ENCODE data around the gene AMPH.

The AMPH gene

GRCh38 chr7:38424750-38425463 is 206.3 kb downstream of the AMPH start:
- TF ChIP-seq, protein P1, sequence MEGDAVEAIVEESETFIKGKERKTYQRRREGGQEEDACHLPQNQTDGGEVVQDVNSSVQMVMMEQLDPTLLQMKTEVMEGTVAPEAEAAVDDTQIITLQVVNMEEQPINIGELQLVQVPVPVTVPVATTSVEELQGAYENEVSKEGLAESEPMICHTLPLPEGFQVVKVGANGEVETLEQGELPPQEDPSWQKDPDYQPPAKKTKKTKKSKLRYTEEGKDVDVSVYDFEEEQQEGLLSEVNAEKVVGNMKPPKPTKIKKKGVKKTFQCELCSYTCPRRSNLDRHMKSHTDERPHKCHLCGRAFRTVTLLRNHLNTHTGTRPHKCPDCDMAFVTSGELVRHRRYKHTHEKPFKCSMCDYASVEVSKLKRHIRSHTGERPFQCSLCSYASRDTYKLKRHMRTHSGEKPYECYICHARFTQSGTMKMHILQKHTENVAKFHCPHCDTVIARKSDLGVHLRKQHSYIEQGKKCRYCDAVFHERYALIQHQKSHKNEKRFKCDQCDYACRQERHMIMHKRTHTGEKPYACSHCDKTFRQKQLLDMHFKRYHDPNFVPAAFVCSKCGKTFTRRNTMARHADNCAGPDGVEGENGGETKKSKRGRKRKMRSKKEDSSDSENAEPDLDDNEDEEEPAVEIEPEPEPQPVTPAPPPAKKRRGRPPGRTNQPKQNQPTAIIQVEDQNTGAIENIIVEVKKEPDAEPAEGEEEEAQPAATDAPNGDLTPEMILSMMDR (conservative IDR thresholded peaks at IDR 0.05; ENCODE audit: low read depth, low read length) = peak; percentile 22; the same call in 1 of the 2 replicates
- no peak overlapping the region for H3K9ac ChIP-seq
- H3K27ac ChIP-seq = no peak overlapping the region
- no peaks in the 10 kb centered on the region for H3K79me2 ChIP-seq (ENCODE audit: insufficient read depth, low read depth)
- H3K27me3 ChIP-seq (ENCODE audit: insufficient read depth, low read depth) = no peaks in the 10 kb centered on the region
- H3K4me2 ChIP-seq = no peak overlapping the region
- no peaks in the 10 kb centered on the region for H3K4me1 ChIP-seq (ENCODE audit: low read depth, poor library complexity, severe bottlenecking)
- no peaks in the 10 kb centered on the region for H3K36me3 ChIP-seq (ENCODE audit: insufficient read depth)
- no peak overlapping the region for H3K4me3 ChIP-seq (IDR thresholded peaks at IDR 0.05; ENCODE audit: insufficient read depth, low read depth, low read length)
- no peak overlapping the region for H2AFZ ChIP-seq (ENCODE audit: low read depth)
- H4K20me1 ChIP-seq (ENCODE audit: insufficient read depth) = no peaks in the 10 kb centered on the region

DNA sequence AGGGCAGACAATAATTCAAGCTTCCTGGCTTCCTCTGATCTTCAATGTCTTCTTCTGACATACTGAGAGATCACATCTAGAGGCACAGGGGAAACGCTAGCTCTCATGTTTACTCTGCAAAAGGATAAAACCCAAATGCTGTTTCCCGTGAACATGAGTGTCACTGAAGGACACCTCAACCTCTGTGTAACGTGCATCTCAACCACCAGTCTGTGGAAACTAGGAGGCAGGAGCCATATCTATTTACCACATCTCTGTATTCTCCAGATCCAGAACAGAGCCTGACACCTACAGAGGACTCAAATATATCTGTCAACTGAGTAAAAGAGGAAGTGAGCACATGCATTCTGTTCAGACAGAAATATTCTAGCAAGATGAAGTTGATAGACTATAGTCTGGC is 217.4 kb downstream of the AMPH start:
- no peak overlapping the region for H2AFZ ChIP-seq (ENCODE audit: low read depth)
- H3K36me3 ChIP-seq (ENCODE audit: insufficient read depth) = no peaks in the 10 kb centered on the region
- no peak overlapping the region for H3K27ac ChIP-seq
- TF ChIP-seq, protein P1 (conservative IDR thresholded peaks at IDR 0.05; ENCODE audit: low read depth, low read length) = no peak
- no peak overlapping the region for H3K9ac ChIP-seq
- no peak overlapping the region for H3K4me3 ChIP-seq (IDR thresholded peaks at IDR 0.05; ENCODE audit: insufficient read depth, low read depth, low read length)
- H3K4me2 ChIP-seq = no peak overlapping the region
- H3K4me1 ChIP-seq (ENCODE audit: low read depth, poor library complexity, severe bottlenecking) = no peaks in the 10 kb centered on the region
- no peaks in the 10 kb centered on the region for H4K20me1 ChIP-seq (ENCODE audit: insufficient read depth)
- H3K79me2 ChIP-seq (ENCODE audit: insufficient read depth, low read depth) = no peaks in the 10 kb centered on the region
- H3K27me3 ChIP-seq (ENCODE audit: insufficient read depth, low read depth) = no peaks in the 10 kb centered on the region

GRCh38 chr7:38411404-38411803 is 219.8 kb downstream of the AMPH start:
- H3K9ac ChIP-seq = no peak overlapping the region
- no peak overlapping the region for H2AFZ ChIP-seq (ENCODE audit: low read depth)
- no peak overlapping the region for H3K4me2 ChIP-seq
- H3K27me3 ChIP-seq (ENCODE audit: insufficient read depth, low read depth) = no peaks in the 10 kb centered on the region
- no peaks in the 10 kb centered on the region for H3K79me2 ChIP-seq (ENCODE audit: insufficient read depth, low read depth)
- H4K20me1 ChIP-seq (ENCODE audit: insufficient read depth) = no peaks in the 10 kb centered on the region
- TF ChIP-seq, protein P1 (conservative IDR thresholded peaks at IDR 0.05; ENCODE audit: low read depth, low read length) = peak; percentile 43; the same call in 1 of the 2 replicates
- H3K27ac ChIP-seq = no peak overlapping the region
- H3K36me3 ChIP-seq (ENCODE audit: insufficient read depth) = no peaks in the 10 kb centered on the region
- no peaks in the 10 kb centered on the region for H3K4me1 ChIP-seq (ENCODE audit: low read depth, poor library complexity, severe bottlenecking)
- H3K4me3 ChIP-seq (IDR thresholded peaks at IDR 0.05; ENCODE audit: insufficient read depth, low read depth, low read length) = no peak overlapping the region

- no peak overlapping the region for H3K4me2 ChIP-seq
These were observed 221.1 kb downstream of the AMPH start for GRCh38 chr7:38410056-38410455.

More at GRCh38 chr7:38410056-38410455, 221.1 kb downstream of the AMPH start:
- Histone ChIP-seq H3K4me3 (IDR thresholded peaks at IDR 0.05; ENCODE audit: insufficient read depth, low read depth, low read length) (no peak overlapping the region), H3K79me2 (ENCODE audit: insufficient read depth, low read depth) (no peaks in the 10 kb centered on the region), H3K4me1 (ENCODE audit: low read depth, poor library complexity, severe bottlenecking) (no peaks in the 10 kb centered on the region), H3K36me3 (ENCODE audit: insufficient read depth) (no peaks in the 10 kb centered on the region), H4K20me1 (ENCODE audit: insufficient read depth) (no peaks in the 10 kb centered on the region), H3K27ac (no peak overlapping the region), H2AFZ (ENCODE audit: low read depth) (no peak overlapping the region), H3K27me3 (ENCODE audit: insufficient read depth, low read depth) (no peaks in the 10 kb centered on the region), H3K9ac (no peak overlapping the region)
- TF ChIP-seq, protein P1 (conservative IDR thresholded peaks at IDR 0.05; ENCODE audit: low read depth, low read length) = no peak
